Ascending aorta (tissue), 2 donors: ENCODE data around the gene FRY. TPM values are rescaled to one million over a fixed set of nuclear protein-coding genes. Genes with fewer than 3 reads are reported as not detected.
"Not testable (repeated sequence)": the region's sequence is repeated elsewhere in the genome, so short reads cannot be mapped to it uniquely, and the experiment has no call there.

ENCODE experiments used
- DNase-seq, 2 donors: peaks; one replicate each; pipeline ENCODE4 v3.0.0-alpha.2; 2019; ENCODE audit warnings: low spot score in 2 of 2
- H3K27ac ChIP-seq, 2 donors: fragments of 200-600 bp; sonication (generic); one replicate each; pipeline ENCODE4 v1.5.1; 2016 to 2017; ENCODE audit warnings: mild to moderate bottlenecking in 1 of 2
- H3K27me3 ChIP-seq: fragments of 200-600 bp; sonication (generic); one replicate; pipeline ENCODE4 v1.5.1; 2017
- H3K36me3 ChIP-seq, 2 donors: fragments of 200-600 bp; sonication (generic); one replicate each; pipeline ENCODE4 v1.5.1; 2016
- H3K4me1 ChIP-seq, 2 donors: fragments of 200-600 bp; sonication (generic); one replicate each; pipeline ENCODE4 v1.5.1; 2016 to 2017; ENCODE audit warnings: mild to moderate bottlenecking in 1 of 2
- H3K4me3 ChIP-seq, 2 donors: fragments of 200-600 bp; sonication (generic); one replicate each; pipeline ENCODE4 v1.5.1; 2016 to 2017; ENCODE audit warnings: mild to moderate bottlenecking in 1 of 2
- H3K9me3 ChIP-seq, 2 donors: fragments of 200-600 bp; sonication (generic); one replicate each; pipeline ENCODE4 v1.5.1; 2016
- CTCF ChIP-seq, 3 experiments: fragments of 200-600 bp in 2 of 3; fragments of 450-650 bp in 1 of 3; sonication (generic) in 2 of 3; IDR thresholded peaks; one replicate each; pipeline ENCODE4 v1.5.1; 2016 to 2019; ENCODE audit warnings: antibody characterized with exemption in 3 of 3, mild to moderate bottlenecking in 1 of 3, moderate library complexity in 1 of 3
- intact Hi-C: fragments of 100-400 bp; cut with DNase I; formaldehyde crosslinking; loops from one replicate; pipeline ENCODE4 v1.15.1; 2023
- total RNA-seq: library from RNA; depleted of rRNA; stranded (reverse); fragments of >200 nt; gene quantifications from one replicate; pipeline ENCODE4 v1.1.0, GENCODE V29; 2016

The FRY gene
- total RNA-seq, 1 donor from 2014 or later, result 115 TPM

- intact Hi-C loops, result no loop called here
- no peaks in the 10 kb centered on the region for H3K36me3 ChIP-seq
- no peak overlapping the region for H3K4me3 ChIP-seq
- H3K27me3 ChIP-seq, result no peaks in the 10 kb centered on the region
- no peak for TF ChIP-seq CTCF (IDR thresholded peaks at IDR 0.05)
- DNase-seq, result no peak
- no peak overlapping the region for H3K27ac ChIP-seq
- peaks cover 0 to 8% of the 10 kb centered on the region in 2 donors for H3K4me1 ChIP-seq
- no peaks in the 10 kb centered on the region for H3K9me3 ChIP-seq
Measured at GRCh38 chr13:32056316-32056715, 24.7 kb downstream of the FRY start.

DNA sequence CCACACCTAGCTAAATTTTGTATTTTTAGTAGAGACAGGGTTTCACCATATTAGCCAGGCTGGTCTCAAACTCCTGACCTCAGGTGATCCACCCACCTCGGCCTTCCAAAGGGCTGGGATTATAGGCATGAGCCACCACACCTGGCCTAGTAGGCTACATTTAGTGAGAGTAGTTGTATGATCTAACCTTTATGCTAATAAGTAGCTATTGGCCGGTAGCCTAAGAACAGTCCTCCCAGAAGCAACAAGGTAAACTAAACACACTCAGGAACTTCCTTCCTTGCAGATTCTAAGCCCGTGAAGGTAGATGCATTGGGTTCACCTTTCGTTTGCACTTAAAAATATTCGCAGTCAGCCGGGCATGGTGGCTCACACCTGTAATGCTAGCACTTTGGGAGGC, 25.8 kb downstream of the FRY start:
- DNase-seq, intact Hi-C loops, H3K4me3 ChIP-seq, H3K4me1 ChIP-seq, H3K36me3 ChIP-seq, H3K27ac ChIP-seq, H3K27me3 ChIP-seq, H3K9me3 ChIP-seq: not testable (repeated sequence)

DNA sequence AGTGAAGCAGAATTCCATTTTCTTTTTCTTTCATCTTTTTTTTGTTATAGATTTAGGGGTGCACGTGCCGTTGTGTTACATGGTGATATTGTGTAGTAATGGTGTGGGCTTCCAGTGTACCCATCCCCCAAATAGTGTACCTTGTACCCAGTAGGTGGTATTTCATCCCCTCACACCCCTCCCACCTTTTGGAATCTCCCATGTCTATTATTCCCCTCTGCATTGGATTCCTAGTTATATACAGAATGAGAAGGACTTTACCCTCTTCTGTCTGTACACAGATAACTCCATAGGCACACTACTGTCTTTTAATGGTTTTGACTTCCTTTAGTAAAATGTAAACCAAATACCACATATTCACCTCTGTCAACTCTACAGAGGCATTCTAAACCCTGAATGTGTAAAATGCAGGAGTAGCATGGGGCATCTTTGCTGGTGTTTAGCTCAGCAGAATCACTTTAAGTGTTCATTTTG, 28.0 kb downstream of the FRY start:
- no peaks in the 10 kb centered on the region for H3K9me3 ChIP-seq
- no peak for TF ChIP-seq CTCF (IDR thresholded peaks at IDR 0.05)
- H3K27ac ChIP-seq, result no peak overlapping the region
- intact Hi-C loops, result no loop called here
- H3K4me1 ChIP-seq, result peaks cover 0 to 8% of the 10 kb centered on the region in 2 donors
- no peak for DNase-seq
- no peaks in the 10 kb centered on the region for H3K27me3 ChIP-seq
- no peak overlapping the region for H3K4me3 ChIP-seq
- H3K36me3 ChIP-seq, result no peaks in the 10 kb centered on the region

- intact Hi-C loops, result no loop called here
- no peak overlapping the region for H3K4me3 ChIP-seq
- H3K27ac ChIP-seq, result no peak overlapping the region
Measured at GRCh38 chr13:32060401-32060878, 28.9 kb downstream of the FRY start.

GRCh38 chr13:32063619-32064233, 32.2 kb downstream of the FRY start:
- H3K36me3 ChIP-seq, result no peaks in the 10 kb centered on the region
- H3K9me3 ChIP-seq, result no peaks in the 10 kb centered on the region
- no peak overlapping the region for H3K4me3 ChIP-seq
- TF ChIP-seq CTCF (IDR thresholded peaks at IDR 0.05), result no peak
- no peak overlapping the region for H3K27ac ChIP-seq
- intact Hi-C loops, result no loop called here
- DNase-seq, result no peak
- H3K27me3 ChIP-seq, result no peaks in the 10 kb centered on the region
- peaks cover 0 to 8% of the 10 kb centered on the region in 2 donors for H3K4me1 ChIP-seq

More at GRCh38 chr13:32060401-32060878, 28.9 kb downstream of the FRY start:
- no peak for DNase-seq
- H3K9me3 ChIP-seq, result no peaks in the 10 kb centered on the region
- H3K36me3 ChIP-seq, result no peaks in the 10 kb centered on the region
- no peaks in the 10 kb centered on the region for H3K27me3 ChIP-seq
- no peak for TF ChIP-seq CTCF (IDR thresholded peaks at IDR 0.05)
- H3K4me1 ChIP-seq, result peaks cover 0 to 8% of the 10 kb centered on the region in 2 donors

- TF ChIP-seq CTCF (IDR thresholded peaks at IDR 0.05), result no peak
- Histone ChIP-seq H3K36me3 (no peaks in the 10 kb centered on the region), H3K27me3 (no peaks in the 10 kb centered on the region), H3K9me3 (no peaks in the 10 kb centered on the region), H3K4me3 (no peak overlapping the region), H3K4me1 (no peaks in the 10 kb centered on the region), H3K27ac (no peak overlapping the region)
- DNase-seq, result no peak
- intact Hi-C loops, result no loop called here
Measured at GRCh38 chr13:32067149-32067961, 35.8 kb downstream of the FRY start.
